ENCODE data around the gene NTRK1. TPM values are rescaled to one million over a fixed set of nuclear protein-coding genes. Genes with fewer than 3 reads are reported as not detected.
"Not testable (repeated sequence)": the region's sequence is repeated elsewhere in the genome, so short reads cannot be mapped to it uniquely, and the experiment has no call there.

Gene NTRK1
- total RNA-seq, 4 donors from 2014 or later: 0.20 to 2.6 (median 0.64) TPM; not detected in 1

DNA sequence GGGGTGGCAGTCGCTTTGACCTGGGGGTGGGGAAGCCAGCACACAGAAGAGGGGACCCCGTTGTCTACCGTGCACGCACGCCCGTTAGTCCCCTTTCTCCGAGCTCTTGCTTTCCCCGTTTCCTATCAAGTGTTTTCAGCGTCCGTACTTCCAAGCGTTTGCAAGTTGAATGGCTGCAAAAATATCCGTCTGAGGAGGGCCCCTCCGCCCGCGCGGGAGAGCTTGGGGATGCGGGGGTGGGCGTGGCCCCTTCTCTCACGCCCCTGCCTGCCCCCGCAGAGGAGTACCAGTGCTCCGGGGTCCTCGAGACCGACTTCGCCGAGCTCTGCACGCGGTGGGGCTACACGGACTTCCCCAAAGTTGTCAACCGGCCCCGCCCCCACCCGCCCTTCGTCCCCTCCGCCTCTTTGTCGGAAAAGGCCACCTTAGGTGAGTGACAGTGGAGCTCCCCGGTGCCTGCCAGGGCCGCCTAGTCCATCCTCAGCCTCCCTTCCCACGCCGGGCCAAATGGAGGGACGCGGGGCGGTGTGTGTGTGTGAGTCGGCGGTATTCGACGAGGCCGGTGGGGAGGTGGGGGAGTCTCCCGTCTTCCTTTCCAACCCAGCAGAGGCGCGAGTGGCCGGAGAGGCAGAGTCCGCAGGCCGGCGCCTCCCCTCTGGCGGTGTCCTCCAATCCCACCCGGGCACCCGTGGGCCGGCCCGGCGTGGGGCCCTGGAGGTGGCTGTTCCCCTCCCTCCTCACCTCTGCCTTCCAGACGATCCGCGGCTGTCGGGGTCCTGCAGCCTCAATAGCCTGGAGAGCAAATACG is 63.2 kb downstream of the NTRK1 start:
- no peak for TF ChIP-seq POLR2A (IDR thresholded peaks at IDR 0.05)
- no peak for DNase-seq
- peak overlapping the region in 1 of 4 donors; percentile 3 for H3K4me3 ChIP-seq
- WGBS, 2 donors (ENCODE audit: low coverage in 1 of 2): 10% methylated on average over 32 of the region's 64 CpGs; no CpG with 5 or more reads in 1 of the 2 donors
- no peaks in the 10 kb centered on the region for H3K36me3 ChIP-seq
- in situ Hi-C loops (cut with MboI; ENCODE audit: low pct_ligation_motif_present in 1 of 4, low pct_unique_long_range_greater_than_20kb in 1 of 4, low sequenced_read_pairs in 3 of 4) (no loop called here), intact Hi-C loops (cut with DNase I; ENCODE audit: low total_unique reads) (no loop called here)
- H3K4me1 ChIP-seq: peaks cover 6 to 30% (median 26%) of the 10 kb centered on the region in 4 donors
- no peaks in the 10 kb centered on the region for H3K9me3 ChIP-seq
- peaks cover 99% of the 10 kb centered on the region for H3K27me3 ChIP-seq
- H3K27ac ChIP-seq: no peak overlapping the region

DNA sequence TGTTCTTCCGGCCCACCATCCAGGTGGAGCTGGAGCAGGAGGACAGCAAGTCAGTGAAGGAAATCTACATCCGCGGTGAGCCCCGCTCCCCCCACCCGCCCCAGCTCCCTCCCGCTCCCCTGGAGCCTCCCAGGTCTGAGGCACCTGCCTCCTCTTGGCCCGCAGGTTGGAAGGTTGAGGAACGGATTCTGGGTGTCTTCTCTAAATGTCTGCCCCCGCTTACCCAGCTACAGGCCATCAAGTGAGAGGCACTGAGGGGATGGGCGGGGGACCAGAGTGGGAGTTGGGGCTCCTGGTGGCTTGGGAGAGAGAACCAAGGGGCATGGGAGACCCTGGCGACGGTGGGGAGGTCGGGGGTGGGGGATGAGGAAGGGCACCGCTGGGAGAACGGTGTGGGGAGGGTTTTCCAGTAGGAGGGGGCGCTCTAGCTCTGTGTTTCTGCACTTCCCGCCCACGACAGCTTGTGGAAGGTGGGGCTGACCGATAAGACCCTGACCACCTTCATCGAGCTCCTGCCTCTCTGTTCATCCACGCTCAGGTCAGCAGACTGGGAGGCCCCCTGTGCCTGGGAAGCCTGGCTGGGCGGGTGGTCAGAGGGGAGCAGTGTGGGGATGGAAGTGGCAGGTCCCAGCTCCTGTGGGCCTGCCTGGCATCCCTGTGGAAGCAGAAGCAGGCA is 64.0 kb downstream of the NTRK1 start:
- H3K27ac ChIP-seq: no peak overlapping the region
- in situ Hi-C loops (cut with MboI; ENCODE audit: low pct_ligation_motif_present in 1 of 4, low pct_unique_long_range_greater_than_20kb in 1 of 4, low sequenced_read_pairs in 3 of 4): no loop called here
- no peaks in the 10 kb centered on the region for H3K36me3 ChIP-seq
- TF ChIP-seq POLR2AphosphoS5 (IDR thresholded peaks at IDR 0.05): no peak
- no peak for TF ChIP-seq EP300 (IDR thresholded peaks at IDR 0.05; ENCODE audit: low read depth)
- TF ChIP-seq, protein P1, sequence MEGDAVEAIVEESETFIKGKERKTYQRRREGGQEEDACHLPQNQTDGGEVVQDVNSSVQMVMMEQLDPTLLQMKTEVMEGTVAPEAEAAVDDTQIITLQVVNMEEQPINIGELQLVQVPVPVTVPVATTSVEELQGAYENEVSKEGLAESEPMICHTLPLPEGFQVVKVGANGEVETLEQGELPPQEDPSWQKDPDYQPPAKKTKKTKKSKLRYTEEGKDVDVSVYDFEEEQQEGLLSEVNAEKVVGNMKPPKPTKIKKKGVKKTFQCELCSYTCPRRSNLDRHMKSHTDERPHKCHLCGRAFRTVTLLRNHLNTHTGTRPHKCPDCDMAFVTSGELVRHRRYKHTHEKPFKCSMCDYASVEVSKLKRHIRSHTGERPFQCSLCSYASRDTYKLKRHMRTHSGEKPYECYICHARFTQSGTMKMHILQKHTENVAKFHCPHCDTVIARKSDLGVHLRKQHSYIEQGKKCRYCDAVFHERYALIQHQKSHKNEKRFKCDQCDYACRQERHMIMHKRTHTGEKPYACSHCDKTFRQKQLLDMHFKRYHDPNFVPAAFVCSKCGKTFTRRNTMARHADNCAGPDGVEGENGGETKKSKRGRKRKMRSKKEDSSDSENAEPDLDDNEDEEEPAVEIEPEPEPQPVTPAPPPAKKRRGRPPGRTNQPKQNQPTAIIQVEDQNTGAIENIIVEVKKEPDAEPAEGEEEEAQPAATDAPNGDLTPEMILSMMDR (IDR thresholded peaks at IDR 0.05): no peak
- no peak for TF ChIP-seq POLR2A (IDR thresholded peaks at IDR 0.05)
- peaks cover 99% of the 10 kb centered on the region for H3K27me3 ChIP-seq
- WGBS, 2 donors (ENCODE audit: low coverage in 1 of 2): 48 to 59% methylated on average over 5 to 16 of the region's 22 CpGs
- H3K4me1 ChIP-seq: peaks cover 6 to 30% (median 26%) of the 10 kb centered on the region in 4 donors
- no peak overlapping the region for H3K4me3 ChIP-seq
- intact Hi-C loops (cut with DNase I; ENCODE audit: low total_unique reads): no loop called here
- DNase-seq: no peak
- no peaks in the 10 kb centered on the region for H3K9me3 ChIP-seq

DNA sequence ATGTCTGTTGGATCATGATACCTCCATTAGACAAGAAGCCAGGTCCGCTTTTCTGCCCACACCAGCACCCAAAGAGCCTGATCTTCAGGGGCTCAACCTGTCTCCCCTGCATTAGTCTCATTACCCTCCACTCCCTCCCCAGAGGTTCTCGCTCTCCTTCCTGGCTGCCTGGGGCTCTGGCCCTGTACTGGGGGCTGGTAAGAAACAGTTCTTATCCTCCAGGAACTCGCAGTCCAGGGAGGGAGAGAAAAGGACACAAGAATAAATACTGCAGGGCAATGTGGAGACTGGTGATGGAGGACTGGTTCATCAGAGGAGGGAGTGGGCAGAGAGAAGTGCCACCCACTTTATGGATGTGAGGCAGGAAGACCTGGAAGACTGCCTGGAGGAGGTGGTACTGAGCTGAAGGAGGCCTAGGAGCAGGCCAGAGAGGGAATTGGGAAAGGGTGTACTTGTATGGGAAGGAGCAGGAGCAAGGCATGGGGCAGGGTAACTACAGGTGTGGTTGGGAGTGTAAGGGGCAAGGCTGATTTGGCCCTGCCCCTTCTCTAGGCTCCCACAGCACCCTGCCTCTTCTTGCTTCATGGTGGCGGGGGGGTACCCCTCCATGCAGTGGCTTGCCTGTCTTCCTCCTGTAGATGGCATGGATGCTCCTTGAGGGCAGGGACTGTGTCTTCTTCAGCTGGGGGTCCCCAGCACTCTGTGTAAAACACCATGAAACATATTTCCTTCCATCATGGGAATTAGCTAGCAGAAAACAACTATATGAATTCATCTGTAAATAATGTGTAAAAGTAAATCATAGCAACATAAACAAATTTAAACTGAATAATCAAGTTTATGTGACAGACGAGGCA is 64.7 kb downstream of the NTRK1 start:
- no peaks in the 10 kb centered on the region for H3K9me3 ChIP-seq
- TF ChIP-seq POLR2AphosphoS5 (IDR thresholded peaks at IDR 0.05) (no peak), EP300 (IDR thresholded peaks at IDR 0.05; ENCODE audit: low read depth) (no peak), POLR2A (IDR thresholded peaks at IDR 0.05) (no peak)
- TF ChIP-seq, protein P1 (IDR thresholded peaks at IDR 0.05): no peak
- H3K27me3 ChIP-seq: peaks cover 97% of the 10 kb centered on the region
- intact Hi-C loops (cut with DNase I; ENCODE audit: low total_unique reads) (no loop called here), in situ Hi-C loops (cut with MboI; ENCODE audit: low pct_ligation_motif_present in 1 of 4, low pct_unique_long_range_greater_than_20kb in 1 of 4, low sequenced_read_pairs in 3 of 4) (no loop called here)
- H3K4me3 ChIP-seq: no peak overlapping the region
- no peaks in the 10 kb centered on the region for H3K36me3 ChIP-seq
- no peak for DNase-seq
- H3K27ac ChIP-seq: no peak overlapping the region
- H3K4me1 ChIP-seq: peaks cover 6 to 25% (median 21%) of the 10 kb centered on the region in 4 donors
- 75 to 76% methylated on average over 3 to 5 of the region's 5 CpGs for WGBS, 2 donors (ENCODE audit: low coverage in 1 of 2)

DNA sequence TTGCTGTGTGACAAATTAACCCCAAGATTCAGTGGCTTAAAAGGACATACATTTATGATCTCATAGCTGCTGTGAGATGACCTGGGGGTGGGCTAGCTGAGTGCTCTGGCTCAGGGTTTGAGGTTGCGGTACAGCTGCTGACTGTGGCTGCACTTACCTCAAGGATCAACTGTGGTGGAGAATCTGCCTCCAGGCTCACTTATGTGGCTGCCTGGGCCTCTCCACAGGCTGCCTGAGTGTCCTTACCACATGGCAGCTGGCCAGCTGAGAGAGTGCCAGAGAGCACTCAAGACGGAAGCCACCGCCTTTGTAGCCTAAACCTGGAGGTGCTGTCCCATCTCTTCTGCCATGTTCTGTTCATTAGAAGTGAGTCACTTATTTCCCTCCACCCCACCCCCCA is 65.5 kb downstream of the NTRK1 start:
- H3K4me3 ChIP-seq: no peak overlapping the region
- intact Hi-C loops (cut with DNase I; ENCODE audit: low total_unique reads) (no loop called here), in situ Hi-C loops (cut with MboI; ENCODE audit: low pct_ligation_motif_present in 1 of 4, low pct_unique_long_range_greater_than_20kb in 1 of 4, low sequenced_read_pairs in 3 of 4) (no loop called here)
- no peak overlapping the region for H3K27ac ChIP-seq
- TF ChIP-seq POLR2AphosphoS5 (IDR thresholded peaks at IDR 0.05): no peak
- no peak for TF ChIP-seq EP300 (IDR thresholded peaks at IDR 0.05; ENCODE audit: low read depth)
- TF ChIP-seq, protein P1 (IDR thresholded peaks at IDR 0.05): no peak
- no peak for TF ChIP-seq POLR2A (IDR thresholded peaks at IDR 0.05)
- no peaks in the 10 kb centered on the region for H3K36me3 ChIP-seq
- 22% methylated on average over 3 of the region's 3 CpGs; no CpG with 5 or more reads in 1 of the 2 donors for WGBS, 2 donors (ENCODE audit: low coverage in 1 of 2)
- no peaks in the 10 kb centered on the region for H3K9me3 ChIP-seq
- peak; percentile 70 for DNase-seq
- H3K4me1 ChIP-seq: peaks cover 6 to 24% (median 15%) of the 10 kb centered on the region in 4 donors
- peaks cover 96% of the 10 kb centered on the region for H3K27me3 ChIP-seq

DNA sequence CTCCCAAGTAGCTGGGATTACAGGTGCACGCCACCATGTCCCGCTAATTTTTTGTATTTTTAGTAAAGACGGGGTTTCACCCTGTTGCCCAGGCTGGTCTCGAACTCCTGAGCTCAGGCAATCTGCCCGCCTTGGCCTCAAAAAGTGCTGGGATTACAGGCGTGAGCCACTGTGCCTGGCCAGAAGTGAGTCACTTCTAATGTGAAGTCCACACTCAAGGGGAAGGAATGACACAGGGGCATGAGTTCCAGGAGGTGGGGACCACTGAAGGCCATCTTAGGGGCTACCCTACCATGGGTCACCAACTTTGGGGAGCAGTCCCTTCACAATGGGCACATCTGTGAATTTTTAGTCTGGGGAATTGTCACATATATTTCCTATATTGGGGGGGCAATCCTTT is 66.0 kb downstream of the NTRK1 start:
- H3K4me1 ChIP-seq: peaks cover 6 to 29% (median 15%) of the 10 kb centered on the region in 4 donors
- H3K9me3 ChIP-seq; in situ Hi-C loops (cut with MboI; ENCODE audit: low pct_ligation_motif_present in 1 of 4, low pct_unique_long_range_greater_than_20kb in 1 of 4, low sequenced_read_pairs in 3 of 4); H3K27ac ChIP-seq; H3K36me3 ChIP-seq; intact Hi-C loops (cut with DNase I; ENCODE audit: low total_unique reads); DNase-seq; H3K4me3 ChIP-seq: not testable (repeated sequence)
- WGBS, 2 donors (ENCODE audit: low coverage in 1 of 2): 71% methylated on average over 6 of the region's 6 CpGs; no CpG with 5 or more reads in 1 of the 2 donors
- H3K27me3 ChIP-seq: peaks cover 91% of the 10 kb centered on the region

Data from transverse colon (tissue), 4 donors.